IPS-18a (cell line): ENCODE measurements around the gene POTEB3.
"Not testable (repeated sequence)": the region's sequence is repeated elsewhere in the genome, so short reads cannot be mapped to it uniquely, and the experiment has no call there.

Experiments
- H3K27ac ChIP-seq: one replicate; pipeline ENCODE4 v1.5.1; 2013; ENCODE audit warnings: low read length
- H3K27me3 ChIP-seq: one replicate; pipeline ENCODE4 v1.6.1; 2013; ENCODE audit warnings: mild to moderate bottlenecking, low read length; ENCODE audit not compliant: control insufficient read depth, insufficient read depth
- H3K36me3 ChIP-seq: one replicate; pipeline ENCODE4 v1.6.1; 2013; ENCODE audit warnings: low read depth, low read length; ENCODE audit not compliant: control insufficient read depth
- H3K4me1 ChIP-seq: one replicate; pipeline ENCODE4 v1.6.1; 2013; ENCODE audit warnings: low read depth, low read length; ENCODE audit not compliant: control insufficient read depth
- H3K4me3 ChIP-seq: one replicate; pipeline ENCODE4 v1.5.1; 2013; ENCODE audit warnings: low read length
- H3K9ac ChIP-seq: one replicate; pipeline ENCODE4 v1.6.1; 2013; ENCODE audit warnings: mild to moderate bottlenecking, low read length, moderate library complexity
- H3K9me3 ChIP-seq: one replicate; pipeline ENCODE4 v1.6.1; 2013; ENCODE audit warnings: low read depth, low read length; ENCODE audit not compliant: control insufficient read depth

The POTEB3 gene

GRCh38 chr15:21373682-21374081 is 66.6 kb downstream of the POTEB3 start:
- not testable (repeated sequence) for H3K9ac ChIP-seq, H3K36me3 ChIP-seq, H3K27me3 ChIP-seq, H3K27ac ChIP-seq, H3K4me1 ChIP-seq, H3K9me3 ChIP-seq, H3K4me3 ChIP-seq

- not testable (repeated sequence) for H3K27me3 ChIP-seq, H3K9ac ChIP-seq, H3K4me3 ChIP-seq
These were observed 71.1 kb downstream of the POTEB3 start for GRCh38 chr15:21369177-21369576.

GRCh38 chr15:21368625-21369024 is 71.7 kb downstream of the POTEB3 start:
- not testable (repeated sequence) for H3K4me3 ChIP-seq, H3K4me1 ChIP-seq, H3K27ac ChIP-seq, H3K27me3 ChIP-seq, H3K9me3 ChIP-seq, H3K9ac ChIP-seq, H3K36me3 ChIP-seq

More at GRCh38 chr15:21369177-21369576, 71.1 kb downstream of the POTEB3 start:
- H3K36me3 ChIP-seq, H3K4me1 ChIP-seq, H3K9me3 ChIP-seq, H3K27ac ChIP-seq: not testable (repeated sequence)
